ENCODE results near the gene SPTB.

The SPTB gene

GRCh38 chr14:64741961-64742360 lies 137.7 kb downstream of the SPTB start:
- ChIA-PET CTCF (interaction anchor here (0.6 to 0.9 kb wide), 2 partner anchors 10 to 105 kb away, joined by 4 read pairs; no protein-coding TSS in a partner anchor), POLR2A (ENCODE audit: low non-redundant PET) (no interaction called here)
- no peak for DNase-seq (ENCODE audit: low spot score)
- TF ChIP-seq, protein P1, sequence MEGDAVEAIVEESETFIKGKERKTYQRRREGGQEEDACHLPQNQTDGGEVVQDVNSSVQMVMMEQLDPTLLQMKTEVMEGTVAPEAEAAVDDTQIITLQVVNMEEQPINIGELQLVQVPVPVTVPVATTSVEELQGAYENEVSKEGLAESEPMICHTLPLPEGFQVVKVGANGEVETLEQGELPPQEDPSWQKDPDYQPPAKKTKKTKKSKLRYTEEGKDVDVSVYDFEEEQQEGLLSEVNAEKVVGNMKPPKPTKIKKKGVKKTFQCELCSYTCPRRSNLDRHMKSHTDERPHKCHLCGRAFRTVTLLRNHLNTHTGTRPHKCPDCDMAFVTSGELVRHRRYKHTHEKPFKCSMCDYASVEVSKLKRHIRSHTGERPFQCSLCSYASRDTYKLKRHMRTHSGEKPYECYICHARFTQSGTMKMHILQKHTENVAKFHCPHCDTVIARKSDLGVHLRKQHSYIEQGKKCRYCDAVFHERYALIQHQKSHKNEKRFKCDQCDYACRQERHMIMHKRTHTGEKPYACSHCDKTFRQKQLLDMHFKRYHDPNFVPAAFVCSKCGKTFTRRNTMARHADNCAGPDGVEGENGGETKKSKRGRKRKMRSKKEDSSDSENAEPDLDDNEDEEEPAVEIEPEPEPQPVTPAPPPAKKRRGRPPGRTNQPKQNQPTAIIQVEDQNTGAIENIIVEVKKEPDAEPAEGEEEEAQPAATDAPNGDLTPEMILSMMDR (conservative IDR thresholded peaks at IDR 0.05; ENCODE audit: low read depth), result no peak
- H3K27ac ChIP-seq, result peak overlapping the region; percentile 67

DNA sequence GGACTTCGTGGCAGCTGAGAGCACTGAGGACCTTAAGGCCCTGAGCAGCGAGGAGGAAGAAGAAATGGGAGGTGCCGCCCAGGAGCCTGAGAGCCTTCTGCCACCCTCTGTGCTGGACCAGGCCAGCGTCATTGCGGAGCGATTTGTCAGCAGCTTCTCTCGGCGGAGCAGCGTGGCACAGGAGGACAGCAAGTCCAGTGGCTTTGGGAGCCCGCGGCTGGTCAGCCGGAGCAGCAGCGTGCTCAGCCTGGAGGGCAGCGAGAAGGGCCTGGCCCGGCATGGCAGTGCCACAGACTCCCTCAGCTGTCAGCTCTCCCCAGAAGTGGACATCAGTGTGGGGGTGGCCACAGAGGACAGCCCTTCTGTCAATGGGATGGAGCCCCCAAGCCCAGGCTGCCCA lies 138.5 kb downstream of the SPTB start:
- DNase-seq (ENCODE audit: low spot score), result no peak
- peak overlapping the region; percentile 67; the same call in 1 of the 2 replicates for H3K27ac ChIP-seq
- POLR2A ChIA-PET (ENCODE audit: low non-redundant PET), result no interaction called here
- CTCF ChIA-PET, result no interaction called here
- TF ChIP-seq, protein P1 (conservative IDR thresholded peaks at IDR 0.05; ENCODE audit: low read depth), result no peak

GRCh38 chr14:64738281-64738804 lies 141.4 kb downstream of the SPTB start:
- no peak for DNase-seq (ENCODE audit: low spot score)
- ChIA-PET POLR2A (ENCODE audit: low non-redundant PET) (no interaction called here), CTCF (no interaction called here)
- peak overlapping the region; percentile 43 for H3K27ac ChIP-seq
- TF ChIP-seq, protein P1 (conservative IDR thresholded peaks at IDR 0.05; ENCODE audit: low read depth), result no peak

DNA sequence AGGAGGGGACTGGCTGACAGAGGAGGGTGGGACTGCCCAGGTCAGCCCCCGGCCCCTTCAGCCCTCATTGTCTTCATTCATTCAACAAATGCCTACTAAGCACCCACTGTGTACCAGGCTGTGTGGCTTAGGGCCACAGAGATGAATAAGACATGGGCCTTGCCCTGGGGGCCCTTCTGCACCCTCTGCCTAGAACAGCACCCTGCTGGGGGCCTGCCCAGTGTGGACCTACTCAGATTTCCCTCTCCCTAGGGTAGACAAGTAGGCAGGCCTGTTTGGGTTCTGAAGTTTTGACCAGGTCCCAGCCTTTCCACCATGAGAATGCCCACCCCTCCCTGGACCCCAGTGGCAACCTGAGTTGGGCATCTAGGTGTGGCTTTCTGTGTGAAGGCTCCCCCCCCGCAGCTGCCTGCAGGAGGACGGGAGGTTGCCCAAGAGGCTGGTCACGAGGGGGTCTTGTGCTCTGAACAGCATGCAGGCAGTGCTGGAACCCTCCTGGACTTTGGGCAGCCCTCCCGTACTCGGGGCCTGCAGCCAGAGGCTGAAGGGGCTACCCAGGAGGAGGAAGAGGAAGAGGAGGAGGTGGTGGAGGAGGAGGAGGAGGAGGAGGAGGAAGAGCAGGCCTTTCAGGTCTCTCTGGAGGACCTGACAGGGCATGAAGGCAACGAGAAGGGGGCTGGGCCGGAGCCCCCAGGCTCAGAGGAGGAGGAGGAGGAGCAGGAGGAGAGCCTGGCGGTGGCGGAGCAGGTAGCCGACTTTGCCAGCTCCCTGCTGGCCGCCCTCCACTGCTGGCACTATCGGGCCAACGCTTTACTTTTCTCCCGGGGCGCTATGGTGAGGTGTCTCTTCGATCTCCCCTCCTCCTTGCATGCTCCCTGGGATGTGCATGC lies 142.1 kb downstream of the SPTB start:
- DNase-seq (ENCODE audit: low spot score), result no peak
- TF ChIP-seq, protein P1 (conservative IDR thresholded peaks at IDR 0.05; ENCODE audit: low read depth), result no peak
- ChIA-PET POLR2A (ENCODE audit: low non-redundant PET) (no interaction called here), CTCF (no interaction called here)
- peak overlapping the region; percentile 43 for H3K27ac ChIP-seq

GRCh38 chr14:64736271-64737169 lies 143.2 kb downstream of the SPTB start:
- H3K27ac ChIP-seq, result peak overlapping the region; percentile 43
- CTCF ChIA-PET, result no interaction called here
- POLR2A ChIA-PET (ENCODE audit: low non-redundant PET), result no interaction called here
- TF ChIP-seq, protein P1 (conservative IDR thresholded peaks at IDR 0.05; ENCODE audit: low read depth), result no peak
- DNase-seq (ENCODE audit: low spot score), result no peak

GRCh38 chr14:64734990-64735389 lies 144.7 kb downstream of the SPTB start:
- no peak for DNase-seq (ENCODE audit: low spot score)
- CTCF ChIA-PET, result interaction anchor here (1.2 to 1.9 kb wide), 2 partner anchors 26 to 30 kb away, joined by 3 to 5 read pairs; no protein-coding TSS in a partner anchor
- peak overlapping the region; percentile 39 for H3K27ac ChIP-seq
- TF ChIP-seq, protein P1 (conservative IDR thresholded peaks at IDR 0.05; ENCODE audit: low read depth), result no peak
- POLR2A ChIA-PET (ENCODE audit: low non-redundant PET), result no interaction called here
